K562 (cell line): ENCODE data around the gene PGK2. TPM values are rescaled to one million over a fixed set of nuclear protein-coding genes. Genes with fewer than 3 reads are reported as not detected.
A peak's percentile ranks its signal among the peaks of the same experiment; 100 is the strongest.

Experiments
- ATAC-seq: fragments of 200-7000 bp; cut with Tn5 transposase; 3 replicates; pipeline ENCODE4 v1.9.1; 2020; ENCODE audit warnings: moderate library complexity
- BruUV-seq: library from RNA; stranded (reverse); fragments of 400-500 nt; replicated peaks from 2 replicates; lab custom pipeline; 2021; lab: Mats Ljungman, UMichigan
- CTCF ChIA-PET: fragments of 300-600 bp; formaldehyde crosslinking; extraction: SDS; loops from one replicate; lab custom pipeline; 2021; ENCODE audit warnings: low intra/inter-chr PET ratio; lab: Yijun Ruan, JAX
- POLR2A ChIA-PET: fragments of 300-600, 350-650 bp; sonication (Branson Sonifier 250); formaldehyde crosslinking; extraction: SDS; loops from one replicate; lab custom pipeline; 2021; ENCODE audit warnings: antibody characterized with exemption, inconsistent platforms; lab: Yijun Ruan, JAX
- DNase-seq, 4 experiments: peaks; one replicate each; pipeline versions ENCODE4 v3.0.0 to v3.0.0-alpha.2; 2011 to 2018; ENCODE audit warnings: low spot score in 3 of 4, mixed read lengths in 3 of 4; ENCODE audit errors: extremely low read depth in 1 of 4
- FAIRE-seq: peaks from 2 replicates; lab custom pipeline; 2011; peaks lifted over from hg19 to GRCh38; lab: Jason Lieb, UNC
- H2AFZ ChIP-seq: 2 replicates; pipeline ENCODE4 v1.6.0; 2011; ENCODE audit warnings: low read depth, low read length, control low read depth, inconsistent platforms
- H3K27ac ChIP-seq: fragments of 200-600 bp; 3 replicates; pipeline ENCODE4 v1.8.0; 2011; ENCODE audit warnings: low read depth, mild to moderate bottlenecking, control low read depth, inconsistent platforms, low read length, moderate library complexity, mixed read lengths; ENCODE audit errors: extremely low read depth
- H3K27me3 ChIP-seq, 2 experiments: fragments of 300-600 bp in 1 of 2; 2 replicates in 1 of 2; 3 replicates in 1 of 2; pipeline versions ENCODE4 v1.6.0 to v1.8.0; 2011; ENCODE audit warnings: inconsistent platforms in 2 of 2, low read length in 2 of 2, mild to moderate bottlenecking in 1 of 2, mixed read lengths in 1 of 2, moderate library complexity in 1 of 2; ENCODE audit not compliant: control insufficient read depth in 2 of 2, insufficient read depth in 2 of 2
- H3K36me3 ChIP-seq: fragments of 300-600 bp; 3 replicates; pipeline ENCODE4 v1.8.0; 2011; ENCODE audit warnings: mild to moderate bottlenecking, low read length, inconsistent platforms; ENCODE audit not compliant: control insufficient read depth, insufficient read depth
- H3K4me1 ChIP-seq, 2 experiments: fragments of 200-600 bp in 1 of 2; replicated peaks in 1 of 2; 2 replicates in 1 of 2; 3 replicates in 1 of 2; pipeline versions ENCODE4 v1.5.1 to v1.8.0; 2011; ENCODE audit warnings: inconsistent platforms in 2 of 2, low read length in 2 of 2, mild to moderate bottlenecking in 1 of 2, mixed read lengths in 1 of 2, moderate library complexity in 1 of 2; ENCODE audit not compliant: control insufficient read depth in 2 of 2, insufficient read depth in 2 of 2
- H3K4me2 ChIP-seq: 2 replicates; pipeline ENCODE4 v1.6.1; 2011; ENCODE audit warnings: low read length, control low read depth, inconsistent platforms, mixed read lengths; ENCODE audit not compliant: insufficient read depth
- H3K4me3 ChIP-seq: fragments of 200-600 bp; sonication (generic), shearing (Covaris generic); 2 replicates; pipeline ENCODE4 v1.5.1; 2016; ENCODE audit warnings: control low read depth, inconsistent platforms
- H3K79me2 ChIP-seq: fragments of 200-600 bp; 3 replicates; pipeline ENCODE4 v1.8.0; 2011; ENCODE audit warnings: low read length, inconsistent platforms; ENCODE audit not compliant: control insufficient read depth, insufficient read depth
- H3K9ac ChIP-seq, 2 experiments: 2 replicates each; pipeline versions ENCODE4 v1.6.0 to v1.6.1; 2011; ENCODE audit warnings: low read depth in 2 of 2, low read length in 2 of 2, control low read depth in 1 of 2, inconsistent platforms in 1 of 2, mild to moderate bottlenecking in 1 of 2, mixed read lengths in 1 of 2; ENCODE audit not compliant: insufficient read depth in 1 of 2
- H3K9me1 ChIP-seq: one replicate; pipeline ENCODE4 v1.6.0; 2011; ENCODE audit warnings: inconsistent platforms, mild to moderate bottlenecking, low read length, moderate library complexity; ENCODE audit not compliant: control insufficient read depth, insufficient read depth
- H3K9me3 ChIP-seq: replicated peaks from 2 replicates; pipeline ENCODE4 v1.5.1; 2011; ENCODE audit warnings: low read depth, low read length, inconsistent platforms; ENCODE audit not compliant: control insufficient read depth, insufficient read depth
- H4K20me1 ChIP-seq: replicated peaks from 2 replicates; pipeline ENCODE4 v1.6.1; 2011; ENCODE audit warnings: low read length, inconsistent platforms, mixed read lengths; ENCODE audit not compliant: control insufficient read depth, insufficient read depth
- ARNT ChIP-seq, 2 experiments: fragments of 450-650 bp; IDR thresholded peaks; 2 replicates each; pipeline ENCODE4 v1.6.1; 2016; ENCODE audit warnings: mild to moderate bottlenecking in 1 of 2
- BCOR ChIP-seq: fragments of 450-650 bp; IDR thresholded peaks from 2 replicates; pipeline ENCODE4 v1.6.1; 2016
- BRD4 ChIP-seq: fragments of 200-600 bp; sonication (generic); IDR thresholded peaks from 2 replicates; pipeline ENCODE4 v1.6.1; 2017; ENCODE audit warnings: inconsistent platforms
- MAZ ChIP-seq, 2 experiments: fragments of 450-650 bp in 1 of 2; sonication (generic) in 1 of 2; formaldehyde crosslinking; IDR thresholded peaks in 1 of 2; conservative IDR thresholded peaks in 1 of 2; 2 replicates each; pipeline versions ENCODE4 v1.4.0 to v1.5.0; 2020; ENCODE audit warnings: mild to moderate bottlenecking in 1 of 2, missing genetic modification reagents in 1 of 2
- NFIC ChIP-seq: fragments of 450-650 bp; IDR thresholded peaks from 2 replicates; pipeline ENCODE4 v1.6.1; 2017; ENCODE audit warnings: mild to moderate bottlenecking, inconsistent platforms
- RCOR1 ChIP-seq, 2 experiments: IDR thresholded peaks; 2 replicates each; pipeline ENCODE4 v1.6.1; 2012; ENCODE audit warnings: low read depth in 2 of 2, low read length in 2 of 2, borderline replicate concordance in 1 of 2, improper control_type of control experiment in 1 of 2
- SMARCA5 ChIP-seq: fragments of 450-650 bp; IDR thresholded peaks from 2 replicates; pipeline ENCODE4 v1.6.1; 2016
- SUPT5H ChIP-seq: fragments of 450-650 bp; IDR thresholded peaks from 2 replicates; pipeline ENCODE4 v1.6.1; 2016
- TBP ChIP-seq: optimal IDR thresholded peaks from 2 replicates; pipeline ENCODE3; 2011; ENCODE audit warnings: low read depth, low read length, improper control_type of control experiment
- ZKSCAN3 ChIP-seq: fragments of 250-450 bp; sonication (Bioruptor Pico); IDR thresholded peaks from 2 replicates; pipeline ENCODE4 v1.4.0; 2020
- ZNF146 ChIP-seq: IDR thresholded peaks from one replicate; pipeline ENCODE4 v1.6.1; 2018; ENCODE audit warnings: missing compliant biosample characterization; ENCODE audit not compliant: unreplicated experiment
- WGBS: fragments of 100-300 bp; shearing (Covaris generic); methylation state at CpG from one replicate; pipeline ENCODE4 v1.1.6; 2016; ENCODE audit warnings: low coverage, mixed read lengths; ENCODE audit not compliant: insufficient coverage; ENCODE audit errors: missing lambda C conversion rate; 5-methylcytosine and 5-hydroxymethylcytosine counted together
- in situ Hi-C: fragments of 300-500 bp; cut with MboI; formaldehyde crosslinking; loops from 4 replicates; pipeline ENCODE4 v1.15.0; 2018; ENCODE audit warnings: inconsistent platforms, mixed read lengths
- intact Hi-C: fragments of 100-400 bp; cut with micrococcal nuclease; formaldehyde crosslinking; loops from 2 replicates; pipeline ENCODE4 v1.14.2; 2022
- polyA plus RNA-seq, 8 experiments: library from polyadenylated mRNA; depleted of rRNA in 4 of 8; stranded (reverse) in 5 of 8; unstranded in 3 of 8; fragments of >200 nt; fragmentation: Nextera tagmentation in 2 of 8; fragmentation: Illumina TruSeq in 1 of 8; extraction: Ambion mirVana in 2 of 8; extraction: Trizol in 1 of 8; gene quantifications; 2 replicates each; pipeline versions ENCODE4 v1.2.1 to v1.2.3, GENCODE V29; 2011 to 2014; ENCODE audit warnings: inconsistent platforms in 1 of 8, missing spikeins in 1 of 8
- total RNA-seq, 7 experiments: library from RNA; depleted of rRNA in 6 of 7; stranded (reverse); fragments of >200 nt in 6 of 7; fragmentation: Illumina TruSeq in 2 of 7; extraction: Trizol in 2 of 7; gene quantifications; 2 replicates each; pipeline versions ENCODE4 v1.2.1 to v1.2.3, GENCODE V29; 2011 to 2021; ENCODE audit warnings: low replicate concordance in 1 of 7
- TF ChIP-seq, protein P1 (sequence below): fragments of 450-650 bp; formaldehyde crosslinking; IDR thresholded peaks from 2 replicates; pipeline ENCODE4 v1.4.0; 2020; ENCODE audit warnings: mild to moderate bottlenecking, moderate library complexity
- TF ChIP-seq, protein P2 (sequence below): fragments of 250-450 bp; sonication (Bioruptor Pico); IDR thresholded peaks from 2 replicates; pipeline ENCODE4 v1.8.0; 2022; ENCODE audit warnings: inconsistent platforms

PGK2 gene
- total and polyA plus RNA-seq, 9 of the 15 experiments (the other 6 are each of a cell fraction or from before 2014, with no cell fraction given) = not detected

DNA sequence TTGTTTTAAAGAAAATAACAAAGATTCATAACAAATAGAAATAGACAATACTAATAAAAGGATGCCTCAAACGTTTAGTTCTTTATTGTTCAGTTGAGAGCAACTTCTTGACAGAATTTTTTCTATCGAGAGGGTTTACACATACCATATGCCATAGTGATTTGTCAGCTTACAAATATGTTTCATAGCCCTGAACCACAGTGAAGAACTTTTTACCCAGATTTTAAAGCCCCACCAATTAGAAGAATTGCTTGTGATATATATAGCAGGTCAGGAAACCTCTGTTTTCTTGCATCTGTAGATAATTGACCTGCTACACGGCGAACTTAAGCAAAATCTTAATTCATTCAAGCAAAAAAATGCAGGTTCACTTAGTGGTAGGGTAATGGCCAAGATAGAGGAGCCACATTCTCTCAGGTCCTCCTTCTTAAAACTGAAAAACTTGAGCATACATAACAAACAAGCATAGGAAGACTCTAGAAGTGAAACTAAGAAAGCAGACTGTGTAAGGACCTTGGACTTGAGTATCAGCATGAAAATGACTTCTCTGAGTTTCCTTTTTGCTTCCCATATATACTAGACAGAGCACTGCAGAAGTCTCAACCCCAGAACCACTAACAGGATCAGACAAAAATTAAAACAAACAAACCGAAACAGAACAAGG is 39.8 kb upstream of the PGK2 start:
- intact Hi-C loops = loop anchor here (5.0 kb wide), 1 partner anchor 90 kb away; no protein-coding TSS in a partner anchor
- H3K9ac ChIP-seq = peak overlapping the region in 1 of 2 experiments; percentile 56; a peak in 2 of 4 replicates
- TF ChIP-seq SUPT5H (0 out of 2 replicates have a peak, but pooled peaks have one; percentile 23), TBP (peak; percentile 24), ZNF146 (peak; percentile 52), MAZ (CRISPR knock-in tag; conservative IDR thresholded peaks at IDR 0.05 in 1 of 2, IDR thresholded peaks at IDR 0.05 in 1 of 2) (peak in 1 of 2 experiments; percentile 11; a peak in 1 of 4 replicates), ZKSCAN3 (no peak), BRD4 (0 out of 2 replicates have a peak, but pooled peaks have one; percentile 53), SMARCA5 (peak; percentile 79; the same call in 1 of the 2 replicates), ARNT (IDR thresholded peaks at IDR 0.05) (peak in 1 of 2 experiments; percentile 46; a peak in 1 of 4 replicates), RCOR1 (IDR thresholded peaks at IDR 0.05; ENCODE audit: borderline replicate concordance in 1 of 2, low read depth in 2 of 2, low read length in 2 of 2) (peak in 1 of 2 experiments; percentile 19; a peak in 1 of 4 replicates), BCOR (peak; percentile 10; the same call in 1 of the 2 replicates), NFIC (0 out of 2 replicates have a peak, but pooled peaks have one; percentile 12)
- TF ChIP-seq, protein P1, sequence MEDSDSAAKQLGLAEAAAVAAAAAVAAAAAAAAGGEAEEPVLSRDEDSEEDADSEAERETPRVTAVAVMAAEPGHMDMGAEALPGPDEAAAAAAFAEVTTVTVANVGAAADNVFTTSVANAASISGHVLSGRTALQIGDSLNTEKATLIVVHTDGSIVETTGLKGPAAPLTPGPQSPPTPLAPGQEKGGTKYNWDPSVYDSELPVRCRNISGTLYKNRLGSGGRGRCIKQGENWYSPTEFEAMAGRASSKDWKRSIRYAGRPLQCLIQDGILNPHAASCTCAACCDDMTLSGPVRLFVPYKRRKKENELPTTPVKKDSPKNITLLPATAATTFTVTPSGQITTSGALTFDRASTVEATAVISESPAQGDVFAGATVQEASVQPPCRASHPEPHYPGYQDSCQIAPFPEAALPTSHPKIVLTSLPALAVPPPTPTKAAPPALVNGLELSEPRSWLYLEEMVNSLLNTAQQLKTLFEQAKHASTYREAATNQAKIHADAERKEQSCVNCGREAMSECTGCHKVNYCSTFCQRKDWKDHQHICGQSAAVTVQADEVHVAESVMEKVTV (CRISPR knock-in tag) = no peak
- TF ChIP-seq, protein P2, sequence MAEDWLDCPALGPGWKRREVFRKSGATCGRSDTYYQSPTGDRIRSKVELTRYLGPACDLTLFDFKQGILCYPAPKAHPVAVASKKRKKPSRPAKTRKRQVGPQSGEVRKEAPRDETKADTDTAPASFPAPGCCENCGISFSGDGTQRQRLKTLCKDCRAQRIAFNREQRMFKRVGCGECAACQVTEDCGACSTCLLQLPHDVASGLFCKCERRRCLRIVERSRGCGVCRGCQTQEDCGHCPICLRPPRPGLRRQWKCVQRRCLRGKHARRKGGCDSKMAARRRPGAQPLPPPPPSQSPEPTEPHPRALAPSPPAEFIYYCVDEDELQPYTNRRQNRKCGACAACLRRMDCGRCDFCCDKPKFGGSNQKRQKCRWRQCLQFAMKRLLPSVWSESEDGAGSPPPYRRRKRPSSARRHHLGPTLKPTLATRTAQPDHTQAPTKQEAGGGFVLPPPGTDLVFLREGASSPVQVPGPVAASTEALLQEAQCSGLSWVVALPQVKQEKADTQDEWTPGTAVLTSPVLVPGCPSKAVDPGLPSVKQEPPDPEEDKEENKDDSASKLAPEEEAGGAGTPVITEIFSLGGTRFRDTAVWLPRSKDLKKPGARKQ = no peak

More for the DNA sequence above, 39.8 kb upstream of the PGK2 start:
- peak overlapping the region; percentile 54 for H3K27ac ChIP-seq
- BruUV-seq = no TSS peak
- H3K4me3 ChIP-seq = peak overlapping the region; percentile 23
- peak overlapping the region; percentile 94 for H2AFZ ChIP-seq
- H4K20me1 ChIP-seq = no peaks in the 10 kb centered on the region
- H3K9me3 ChIP-seq = no peaks in the 10 kb centered on the region
- FAIRE-seq (peak; percentile 62), ATAC-seq (peak; percentile 92), DNase-seq (peak in 1 of 4 experiments; percentile 49)
- in situ Hi-C loops = no loop called here
- POLR2A ChIA-PET = no interaction called here
- no peaks in the 10 kb centered on the region for H3K4me1 ChIP-seq
- no peaks in the 10 kb centered on the region for H3K79me2 ChIP-seq
- H3K9me1 ChIP-seq = no peaks in the 10 kb centered on the region
- peak overlapping the region; percentile 64 for H3K4me2 ChIP-seq
- H3K27me3 ChIP-seq = no peaks in the 10 kb centered on the region
- CTCF ChIA-PET = no interaction called here
- WGBS = 17% methylated on average over 5 of the region's 5 CpGs
- no peaks in the 10 kb centered on the region for H3K36me3 ChIP-seq
